Hematopoietic multipotent progenitor cell treated with erythropoietin and hydrocortisone succinate and interleukin-3 and kit ligand, for 17 days (in vitro differentiated cells): Measurements from ENCODE around the gene BAG5.
"Not testable (repeated sequence)": the region's sequence is repeated elsewhere in the genome, so short reads cannot be mapped to it uniquely, and the experiment has no call there.

Source experiments
- DNase-seq: peaks from one replicate; pipeline ENCODE4 v3.0.0-alpha.2; 2015; ENCODE audit warnings: low spot score

Gene BAG5

DNA sequence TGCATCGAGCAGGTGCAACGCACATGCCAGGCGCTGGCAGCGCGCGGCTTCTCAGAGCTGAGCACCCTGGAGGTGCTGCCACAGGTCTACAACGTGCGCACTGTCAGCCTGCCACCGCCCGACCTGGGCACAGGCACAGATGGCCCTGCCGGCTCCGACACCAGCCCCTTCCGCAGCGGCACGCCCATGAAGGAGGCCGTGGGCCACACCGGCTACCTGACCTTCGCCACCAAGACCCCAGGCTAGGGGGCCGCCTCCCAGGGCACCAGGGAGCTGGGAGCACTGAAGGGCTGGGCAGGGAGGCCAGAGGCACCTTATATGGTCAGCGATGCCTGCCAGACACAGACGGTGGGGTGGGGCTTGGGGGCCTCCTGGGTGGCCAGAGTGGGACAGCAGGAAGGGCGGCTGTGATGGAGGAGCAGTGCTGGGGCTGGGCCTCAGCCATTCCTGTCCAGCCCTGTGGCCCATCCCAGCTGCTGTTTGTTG is 27.8 kb downstream of the BAG5 start:
- DNase-seq = no peak

DNA sequence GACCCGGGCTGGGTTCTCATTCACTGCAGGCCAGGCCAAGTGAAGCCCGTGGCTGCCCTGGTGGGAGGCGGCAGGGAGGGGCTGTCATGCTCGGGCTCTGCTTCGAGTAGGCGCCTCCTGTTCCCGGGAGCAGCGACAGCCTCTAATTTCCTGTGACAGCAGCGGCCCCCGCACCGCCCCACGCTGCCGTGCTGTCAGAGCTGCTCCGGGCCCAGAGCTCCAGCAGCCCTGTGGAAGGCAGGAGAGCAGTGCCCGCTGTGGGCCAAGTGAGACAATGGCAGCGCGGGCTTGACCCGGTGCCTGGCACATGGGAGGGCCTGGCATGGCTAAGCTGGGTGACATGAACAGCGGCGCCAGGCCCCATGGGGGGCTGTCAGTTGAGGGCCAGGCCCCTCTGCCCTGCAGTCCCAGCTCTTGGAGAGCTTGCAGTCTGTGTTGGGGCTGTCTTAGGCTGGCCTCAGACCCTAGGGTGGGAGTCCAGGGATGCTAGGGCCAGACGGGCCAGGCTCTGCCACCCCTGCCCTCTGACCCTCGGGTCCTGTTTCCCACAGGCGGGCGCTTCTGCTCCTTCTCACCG is 28.4 kb downstream of the BAG5 start:
- no peak for DNase-seq

DNA sequence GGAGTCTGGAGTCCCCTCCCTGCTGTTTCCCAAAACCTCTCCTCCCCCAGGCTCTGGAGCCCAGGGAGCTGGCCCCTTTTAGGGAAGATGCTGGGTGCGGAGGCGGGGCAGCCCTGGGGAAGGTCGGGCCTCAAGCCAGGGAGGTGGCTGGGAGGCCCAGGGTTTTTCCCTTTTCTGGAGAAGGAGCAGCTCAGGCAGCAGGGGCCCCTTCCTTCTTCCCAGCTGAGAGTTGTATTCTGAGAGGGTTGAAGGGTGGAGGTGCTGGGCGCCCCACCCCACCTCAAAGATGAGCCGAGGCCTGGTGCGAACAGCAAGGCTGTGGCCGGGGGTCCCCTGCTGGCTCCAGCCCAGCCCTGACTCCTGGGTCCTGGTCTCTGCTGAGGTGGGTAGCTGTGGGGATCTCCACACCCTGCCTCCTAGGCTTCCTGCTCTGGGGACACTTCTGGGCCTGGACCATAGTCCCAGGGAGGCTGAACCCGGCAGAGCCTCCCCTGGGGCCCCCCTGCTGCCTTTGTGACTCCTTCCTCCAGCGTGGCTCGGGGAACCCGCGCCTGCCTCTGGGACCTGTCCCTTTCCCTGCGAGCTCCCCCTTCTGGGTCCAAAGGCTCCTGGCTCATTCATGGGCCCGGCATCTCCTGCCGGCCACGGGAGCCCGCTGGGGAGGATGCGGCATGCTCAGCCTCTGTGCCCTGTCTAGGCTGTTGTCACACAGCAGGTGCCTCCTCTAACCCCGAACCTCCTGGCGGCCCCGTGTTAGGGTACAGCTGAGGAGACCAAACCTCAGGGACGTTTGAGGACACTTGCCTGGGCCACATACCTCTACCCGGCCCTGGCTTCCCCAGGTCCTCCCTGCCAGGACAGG is 29.1 kb downstream of the BAG5 start:
- no peak for DNase-seq

GRCh38 chr14:103532216-103533136 is 30.0 kb downstream of the BAG5 start:
- DNase-seq = no peak

DNA sequence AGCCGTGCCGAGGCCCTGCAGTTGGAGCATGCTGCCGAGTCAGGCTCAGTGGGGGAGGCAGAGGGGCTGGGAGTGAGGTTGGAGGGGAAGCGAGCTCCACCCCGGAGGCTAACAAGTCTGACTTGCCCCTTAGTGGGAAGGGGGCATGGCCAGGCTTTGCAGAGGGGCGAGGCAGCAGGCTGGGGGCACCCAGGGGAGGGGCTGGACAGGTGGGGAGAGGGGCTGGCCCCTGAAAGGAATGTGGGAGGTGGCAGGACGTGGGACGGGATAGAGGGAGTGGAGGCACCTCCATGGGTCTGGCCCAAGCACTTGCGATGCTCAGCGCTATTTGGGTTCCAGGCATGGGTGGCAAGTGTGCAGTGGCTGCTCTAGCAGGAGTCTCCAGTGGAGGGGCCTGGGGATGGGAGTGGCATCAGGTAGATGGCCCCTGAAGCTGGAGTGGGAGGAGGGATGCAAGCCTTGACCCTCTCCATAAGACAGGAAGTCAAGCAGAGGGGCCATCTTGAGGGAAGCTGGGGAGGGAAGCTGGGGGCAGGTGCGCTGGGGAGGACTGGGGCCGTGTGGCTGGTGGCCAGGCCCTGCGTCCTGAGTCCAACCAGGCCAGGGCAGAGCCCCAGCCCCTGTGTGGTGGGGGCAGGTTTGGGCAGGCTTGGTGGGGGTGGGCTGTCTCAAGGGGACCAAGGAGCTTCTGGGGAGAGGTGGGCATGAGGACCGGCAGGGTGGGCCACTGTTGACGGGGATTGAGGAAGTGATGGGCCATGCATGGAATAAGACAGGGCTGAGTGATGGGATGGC is 30.8 kb downstream of the BAG5 start:
- DNase-seq = no peak

DNA sequence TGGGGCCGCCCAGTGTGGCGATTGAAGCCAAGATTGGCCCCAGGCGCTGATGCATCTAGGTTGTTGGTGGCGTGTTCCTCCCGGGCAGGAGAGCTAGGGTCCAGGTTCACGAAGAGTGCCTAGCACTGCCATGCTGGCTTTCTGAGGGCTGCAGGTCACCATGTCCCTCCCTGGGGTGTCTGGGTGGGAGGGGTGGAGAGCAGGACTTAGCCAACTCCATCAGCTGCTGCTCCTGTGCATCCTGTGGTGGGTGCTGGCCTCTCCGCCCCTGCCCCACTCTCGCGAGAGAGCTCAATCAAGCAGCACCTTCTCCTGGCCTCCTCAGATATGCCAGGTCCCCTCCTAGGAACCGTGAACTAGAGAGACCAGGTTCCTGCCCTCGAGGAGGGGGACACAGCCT is 31.6 kb downstream of the BAG5 start:
- no peak for DNase-seq

GRCh38 chr14:103530390-103530789 is 32.1 kb downstream of the BAG5 start:
- DNase-seq = no peak

DNA sequence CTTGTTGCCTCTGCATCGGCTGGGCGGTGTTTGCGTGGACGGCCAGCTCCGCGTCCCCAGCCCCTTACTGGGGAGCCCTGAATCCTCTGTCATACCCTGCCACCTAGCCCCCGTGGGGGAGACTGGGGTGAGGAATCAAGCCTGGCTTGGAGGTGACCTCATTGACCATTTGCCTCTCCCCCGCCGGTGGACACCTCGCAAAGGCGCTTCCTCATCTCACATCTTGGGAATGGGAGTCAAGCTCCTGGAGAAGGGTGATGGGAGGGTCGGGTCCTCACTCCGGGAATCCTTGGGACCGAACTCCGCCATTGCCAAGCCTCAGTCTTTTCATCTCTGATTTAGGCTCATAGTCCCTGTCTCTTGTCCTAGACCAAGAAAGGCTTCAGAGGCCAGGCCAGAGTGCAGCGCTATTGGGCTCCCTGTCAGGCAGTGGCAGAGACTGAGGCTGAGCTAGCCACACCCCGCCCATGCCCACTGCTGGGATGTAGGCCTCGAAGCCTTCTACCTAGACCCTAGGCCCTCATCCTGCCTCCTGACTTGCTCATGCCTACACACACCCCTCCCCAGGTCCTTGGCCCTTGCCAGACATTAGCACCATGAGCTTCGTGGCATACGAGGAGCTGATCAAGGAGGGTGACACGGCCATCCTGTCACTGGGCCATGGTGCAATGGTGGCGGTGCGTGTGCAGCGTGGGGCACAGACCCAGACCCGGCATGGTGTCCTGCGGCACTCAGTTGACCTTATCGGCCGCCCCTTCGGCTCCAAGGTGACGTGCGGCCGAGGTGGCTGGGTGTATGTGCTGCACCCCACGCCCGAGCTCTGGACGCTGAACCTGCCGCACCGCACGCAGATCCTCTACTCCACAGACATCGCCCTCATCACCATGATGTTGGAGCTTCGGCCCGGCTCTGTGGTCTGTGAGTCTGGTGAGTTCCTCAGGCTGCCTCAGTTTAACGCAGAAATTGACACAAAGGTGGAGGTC is 32.8 kb downstream of the BAG5 start:
- no peak for DNase-seq

GRCh38 chr14:103528587-103529382 is 33.7 kb downstream of the BAG5 start, which contains the start of gene TRMT61A:
Gene TRMT61A (plus strand): TSS chr14:103529196. CDS start chr14:103529979, 783 bp downstream.
- peak; percentile 88 for DNase-seq

- no peak for DNase-seq
Observed at GRCh38 chr14:103528146-103528586, 34.3 kb downstream of the BAG5 start.

DNA sequence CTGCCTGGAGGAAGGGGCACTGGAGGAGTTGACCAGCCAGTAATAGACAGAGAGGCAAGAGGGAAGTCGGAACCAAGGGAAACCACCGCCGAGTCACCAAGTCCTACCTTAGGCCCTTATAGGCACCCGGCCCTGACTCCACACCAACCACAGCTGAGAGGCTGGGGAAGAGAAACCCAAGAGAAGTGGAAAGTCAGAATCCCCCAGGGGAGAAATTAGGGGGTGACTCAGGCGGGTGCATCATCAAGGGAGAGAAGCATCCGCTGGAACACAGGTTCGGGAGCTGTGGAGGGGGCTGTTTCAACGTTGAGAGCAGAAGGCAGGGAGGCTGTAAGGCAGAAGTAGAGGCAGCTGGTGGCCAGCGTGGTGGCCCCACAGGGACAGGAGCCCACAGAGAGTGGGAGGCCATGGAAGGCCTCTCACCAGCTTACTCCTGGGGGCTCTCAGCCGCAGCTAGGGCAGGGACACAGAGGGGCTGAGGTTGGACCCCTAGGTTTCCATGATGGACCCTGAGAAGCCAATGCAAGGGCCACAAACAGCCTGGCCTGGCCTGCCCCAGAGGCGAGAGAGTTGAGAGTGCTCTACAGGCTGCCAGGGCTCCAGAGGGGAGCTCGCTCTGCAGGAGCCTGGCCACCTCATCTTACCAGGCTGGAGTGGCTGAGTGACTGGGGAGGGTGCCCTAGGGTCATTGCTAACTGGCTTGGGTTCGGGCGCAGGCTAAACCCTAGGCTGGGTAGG is 34.9 kb downstream of the BAG5 start:
- DNase-seq = no peak

GRCh38 chr14:103526914-103527248 is 35.6 kb downstream of the BAG5 start:
- DNase-seq = no peak

GRCh38 chr14:103526247-103526913 is 36.1 kb downstream of the BAG5 start:
- DNase-seq = no peak

GRCh38 chr14:103525430-103526246 is 36.8 kb downstream of the BAG5 start:
- DNase-seq = not testable (repeated sequence)

DNA sequence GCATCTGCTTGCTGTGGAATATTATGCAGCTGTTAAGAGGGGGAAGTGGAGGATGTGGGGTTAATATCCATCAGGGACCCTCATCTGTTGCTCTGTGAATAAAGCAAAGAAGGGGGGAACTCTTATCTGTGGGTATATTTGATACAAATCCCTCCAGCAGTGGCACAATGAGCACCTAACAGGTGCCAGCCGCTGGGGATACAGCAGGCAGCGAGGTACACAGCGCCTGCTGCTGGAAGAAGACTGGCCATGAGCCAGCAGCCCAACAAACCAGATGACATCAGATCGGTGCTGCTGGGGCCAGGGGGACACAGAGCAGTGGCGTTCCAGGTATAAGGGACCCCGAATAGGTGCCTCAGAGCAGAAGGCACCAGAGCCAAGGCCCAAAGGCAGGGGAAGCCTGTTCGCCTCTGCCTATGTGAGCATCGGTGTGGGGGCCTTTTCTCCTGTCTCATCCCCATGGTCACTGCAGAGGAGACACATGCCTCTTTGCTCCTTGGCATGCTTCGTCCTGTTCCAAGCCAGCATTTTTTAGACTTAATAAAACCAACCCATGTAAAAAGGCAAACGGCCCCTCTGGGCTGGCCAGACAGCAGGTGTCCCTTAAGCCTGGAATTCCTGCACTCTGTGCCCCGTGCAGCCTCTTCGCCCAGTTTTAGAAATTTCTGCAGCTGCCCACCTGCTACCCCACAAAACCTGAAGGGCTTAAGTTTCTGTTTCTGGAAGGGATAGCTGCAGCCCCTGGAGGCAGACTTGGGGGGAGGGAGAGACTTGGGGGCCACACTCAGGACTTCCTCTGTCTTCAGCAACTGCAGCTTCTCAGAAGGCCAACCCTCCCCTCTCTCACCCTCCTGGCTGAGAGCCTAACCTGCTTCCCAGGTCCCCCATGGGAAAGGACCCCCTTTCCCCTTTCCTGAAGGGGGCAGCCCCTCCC is 38.2 kb downstream of the BAG5 start:
- DNase-seq = no peak

DNA sequence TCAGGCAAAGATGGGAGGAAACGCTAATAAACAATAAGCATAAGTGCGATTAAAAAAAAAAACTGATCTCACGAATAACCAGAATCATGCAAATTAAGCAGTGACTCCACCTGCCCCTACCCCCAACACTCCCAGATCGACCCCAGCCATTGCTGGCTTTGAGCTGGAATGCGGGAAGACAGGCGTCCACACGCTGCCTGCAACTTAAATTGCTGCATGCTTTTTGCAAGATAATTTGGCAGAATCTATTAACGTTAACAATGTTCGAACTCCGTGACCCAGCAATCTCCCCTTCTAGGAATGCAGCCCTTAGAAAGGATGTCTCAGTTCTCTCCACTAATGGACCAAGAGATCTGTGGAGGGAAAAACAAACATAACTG is 38.9 kb downstream of the BAG5 start:
- DNase-seq = no peak
